Measurements from ENCODE around the gene TAOK1.

GRCh38 chr17:29342158-29342765, 47.9 kb upstream of the TAOK1 start:
- no peak for TF ChIP-seq CTCF (IDR thresholded peaks at IDR 0.05; ENCODE audit: low read depth, low read length, poor library complexity, severe bottlenecking)
- no peak for TF ChIP-seq EZH2phosphoT487 (IDR thresholded peaks at IDR 0.05; ENCODE audit: borderline replicate concordance, low read length)
